ENCODE measurements around the gene C2orf92. TPM values are rescaled to one million over a fixed set of nuclear protein-coding genes. Genes with fewer than 3 reads are reported as not detected.

The C2orf92 gene
- total and polyA plus RNA-seq, 7 donors = 0.89 to 3.6 (median 1.9) TPM

- Histone ChIP-seq H3K27ac (no peak overlapping the region), H3K27me3 (ENCODE audit: insufficient read depth in 3 of 3, low read length in 2 of 3) (no peaks in the 10 kb centered on the region), H3K36me3 (ENCODE audit: insufficient read depth in 1 of 2, low read depth in 1 of 2) (peaks cover 0 to 6% of the 10 kb centered on the region in 2 donors), H3K4me3 (no peak overlapping the region), H3K9me3 (no peaks in the 10 kb centered on the region), H3K4me1 (no peaks in the 10 kb centered on the region)
- intact Hi-C loops (cut with DNase I) = no loop called here
- DNase-seq (no peak), ATAC-seq (no peak)
- 71 to 72% (median 72%) methylated on average over 4 of the region's 4 CpGs for WGBS, 3 donors
- TF ChIP-seq CTCF (IDR thresholded peaks at IDR 0.05) = no peak
Measured at GRCh38 chr2:97741686-97742085, 72.2 kb downstream of the C2orf92 start.

- Histone ChIP-seq H3K9me3 (no peaks in the 10 kb centered on the region), H3K36me3 (ENCODE audit: insufficient read depth in 1 of 2, low read depth in 1 of 2) (peaks cover 0 to 6% of the 10 kb centered on the region in 2 donors), H3K27ac (no peak overlapping the region), H3K4me3 (no peak overlapping the region), H3K4me1 (no peaks in the 10 kb centered on the region), H3K27me3 (ENCODE audit: insufficient read depth in 3 of 3, low read length in 2 of 3) (no peaks in the 10 kb centered on the region)
- WGBS, 3 donors = 55 to 67% (median 58%) methylated on average over 4 of the region's 4 CpGs
- TF ChIP-seq CTCF (IDR thresholded peaks at IDR 0.05) = no peak
- ATAC-seq (no peak), DNase-seq (no peak)
- intact Hi-C loops (cut with DNase I) = no loop called here
Measured at GRCh38 chr2:97742381-97742847, 72.9 kb downstream of the C2orf92 start.

- H3K4me3 ChIP-seq = no peak overlapping the region
- H3K27me3 ChIP-seq (ENCODE audit: insufficient read depth in 3 of 3, low read length in 2 of 3) = no peaks in the 10 kb centered on the region
- peaks cover 0 to 6% of the 10 kb centered on the region in 2 donors for H3K36me3 ChIP-seq (ENCODE audit: insufficient read depth in 1 of 2, low read depth in 1 of 2)
- no peak overlapping the region for H3K27ac ChIP-seq
- TF ChIP-seq CTCF (IDR thresholded peaks at IDR 0.05) = no peak
- WGBS, 3 donors = 68 to 82% (median 72%) methylated on average over 6 of the region's 6 CpGs
- H3K9me3 ChIP-seq = no peaks in the 10 kb centered on the region
- H3K4me1 ChIP-seq = no peaks in the 10 kb centered on the region
- no peak for ATAC-seq
- DNase-seq = no peak
- intact Hi-C loops (cut with DNase I) = no loop called here
Measured at GRCh38 chr2:97743913-97744312, 74.4 kb downstream of the C2orf92 start.

- Histone ChIP-seq H3K27ac (no peak overlapping the region), H3K9me3 (no peaks in the 10 kb centered on the region), H3K4me3 (no peak overlapping the region), H3K27me3 (ENCODE audit: insufficient read depth in 3 of 3, low read length in 2 of 3) (no peaks in the 10 kb centered on the region), H3K36me3 (ENCODE audit: insufficient read depth in 1 of 2, low read depth in 1 of 2) (peaks cover 0 to 6% of the 10 kb centered on the region in 2 donors), H3K4me1 (no peaks in the 10 kb centered on the region)
- ATAC-seq = no peak
- intact Hi-C loops (cut with DNase I) = no loop called here
- TF ChIP-seq CTCF (IDR thresholded peaks at IDR 0.05) = no peak
- DNase-seq = no peak
- WGBS, 3 donors = 62 to 74% (median 68%) methylated on average over 10 of the region's 10 CpGs
Measured at GRCh38 chr2:97745474-97746174, 76.1 kb downstream of the C2orf92 start.

- Histone ChIP-seq H3K36me3 (ENCODE audit: insufficient read depth in 1 of 2, low read depth in 1 of 2) (peaks cover 0 to 19% of the 10 kb centered on the region in 2 donors), H3K27me3 (ENCODE audit: insufficient read depth in 3 of 3, low read length in 2 of 3) (no peaks in the 10 kb centered on the region), H3K4me3 (no peak overlapping the region), H3K9me3 (no peaks in the 10 kb centered on the region), H3K27ac (no peak overlapping the region), H3K4me1 (no peaks in the 10 kb centered on the region)
- intact Hi-C loops (cut with DNase I) = no loop called here
- TF ChIP-seq CTCF (IDR thresholded peaks at IDR 0.05) = no peak
- no peak for DNase-seq
- ATAC-seq = peak in 1 of 4 donors; percentile 3
- 49 to 65% (median 54%) methylated on average over 3 of the region's 3 CpGs for WGBS, 3 donors
Measured at GRCh38 chr2:97747285-97747684, 77.8 kb downstream of the C2orf92 start.

Measured in psoas muscle (tissue), 8 donors.